IMR-90 (cell line): ENCODE results near the gene THSD7B. TPM values are rescaled to one million over a fixed set of nuclear protein-coding genes. Genes with fewer than 3 reads are reported as not detected.

Experiments
- ATAC-seq: fragments of 200-7000 bp; cut with Tn5 transposase; 2 replicates; pipeline ENCODE4 v1.9.1; 2020; ENCODE audit warnings: low read depth, mild to moderate bottlenecking, moderate library complexity
- BruUV-seq: library from RNA; stranded (reverse); fragments of 400-500 nt; replicated peaks from 2 replicates; lab custom pipeline; 2021; lab: Mats Ljungman, UMichigan
- CTCF ChIA-PET: fragments of 300-600 bp; formaldehyde crosslinking; extraction: SDS; loops from one replicate; lab custom pipeline; 2021; ENCODE audit warnings: antibody characterized with exemption; lab: Yijun Ruan, JAX
- POLR2A ChIA-PET: fragments of 300-600 bp; sonication (Branson Sonifier 250); formaldehyde crosslinking; loops from one replicate; lab custom pipeline; 2022; ENCODE audit warnings: antibody characterized with exemption; ENCODE audit not compliant: unreplicated experiment; lab: Charles Lee
- DNase-seq: peaks from one replicate; pipeline ENCODE4 v3.0.0; 2013
- H2AFZ ChIP-seq: replicated peaks from 2 replicates; pipeline ENCODE3; 2013; ENCODE audit warnings: low read length, mild to moderate bottlenecking; ENCODE audit not compliant: poor library complexity
- H2AK5ac ChIP-seq: 2 replicates; pipeline ENCODE4 v1.6.1; 2013; ENCODE audit warnings: low read depth, low read length, inconsistent platforms
- H2AK9ac ChIP-seq: replicated peaks from 2 replicates; pipeline ENCODE3; 2013; ENCODE audit warnings: mild to moderate bottlenecking, low read depth, low read length, moderate library complexity; ENCODE audit not compliant: poor library complexity
- H2BK120ac ChIP-seq: 2 replicates; pipeline ENCODE4 v1.6.1; 2013; ENCODE audit warnings: low read depth, low read length, inconsistent platforms
- H2BK15ac ChIP-seq: 3 replicates; pipeline ENCODE4 v1.6.1; 2013; ENCODE audit warnings: low read depth, low read length, inconsistent platforms
- H2BK20ac ChIP-seq: 2 replicates; pipeline ENCODE4 v1.6.1; 2013; ENCODE audit warnings: low read depth, mild to moderate bottlenecking, inconsistent platforms, low read length, moderate library complexity
- H2BK5ac ChIP-seq: 2 replicates; pipeline ENCODE4 v1.6.1; 2013; ENCODE audit warnings: mild to moderate bottlenecking, low read depth, low read length, inconsistent platforms; ENCODE audit not compliant: poor library complexity, severe bottlenecking
- H3K14ac ChIP-seq: replicated peaks from 2 replicates; pipeline ENCODE4 v1.6.1; 2013; ENCODE audit warnings: low read depth, low read length, inconsistent platforms
- H3K18ac ChIP-seq: 2 replicates; pipeline ENCODE4 v1.6.1; 2013; ENCODE audit warnings: low read depth, low read length, control low read depth
- H3K23ac ChIP-seq: 2 replicates; pipeline ENCODE4 v1.6.1; 2013; ENCODE audit warnings: low read depth, low read length, inconsistent platforms
- H3K27ac ChIP-seq: 2 replicates; pipeline ENCODE4 v1.5.1; 2013; ENCODE audit warnings: mild to moderate bottlenecking, control low read depth, low read length; ENCODE audit not compliant: insufficient read depth
- H3K27me3 ChIP-seq: 2 replicates; pipeline ENCODE4 v1.6.1; 2013; ENCODE audit warnings: low read length; ENCODE audit not compliant: control insufficient read depth, insufficient read depth
- H3K36me3 ChIP-seq: 2 replicates; pipeline ENCODE4 v1.6.1; 2013; ENCODE audit warnings: low read length, mixed read lengths; ENCODE audit not compliant: control insufficient read depth, insufficient read depth
- H3K4ac ChIP-seq: 2 replicates; pipeline ENCODE4 v1.6.1; 2013; ENCODE audit warnings: low read depth, low read length, inconsistent platforms
- H3K4me1 ChIP-seq: 2 replicates; pipeline ENCODE4 v1.6.1; 2013; ENCODE audit warnings: low read length, mixed read lengths; ENCODE audit not compliant: control insufficient read depth, insufficient read depth
- H3K4me2 ChIP-seq: 2 replicates; pipeline ENCODE4 v1.6.1; 2013; ENCODE audit warnings: low read depth, mild to moderate bottlenecking, control low read depth, low read length, moderate library complexity
- H3K4me3 ChIP-seq: 2 replicates; pipeline ENCODE4 v1.5.1; 2013; ENCODE audit warnings: low read depth, mild to moderate bottlenecking, control low read depth, low read length, moderate library complexity; ENCODE audit not compliant: insufficient read depth
- H3K56ac ChIP-seq: 2 replicates; pipeline ENCODE4 v1.6.1; 2013; ENCODE audit warnings: low read length, inconsistent platforms; ENCODE audit not compliant: insufficient read depth; ENCODE audit errors: extremely low read depth
- H3K79me1 ChIP-seq, 2 experiments: 2 replicates each; pipeline ENCODE4 v1.6.1; 2013; ENCODE audit warnings: low read length in 2 of 2, inconsistent platforms in 1 of 2, low read depth in 1 of 2
- H3K9ac ChIP-seq: 2 replicates; pipeline ENCODE4 v1.6.1; 2013; ENCODE audit warnings: low read depth, low read length, control low read depth
- H3K9me1 ChIP-seq: 2 replicates; pipeline ENCODE4 v1.6.1; 2013; ENCODE audit warnings: low read length, inconsistent platforms; ENCODE audit not compliant: insufficient read depth
- H3K9me3 ChIP-seq: 2 replicates; pipeline ENCODE4 v1.6.1; 2013; ENCODE audit warnings: low read length; ENCODE audit not compliant: control insufficient read depth, insufficient read depth
- H4K20me1 ChIP-seq: 2 replicates; pipeline ENCODE4 v1.6.1; 2013; ENCODE audit warnings: low read length, inconsistent platforms; ENCODE audit not compliant: insufficient read depth
- H4K5ac ChIP-seq: 2 replicates; pipeline ENCODE4 v1.6.1; 2013; ENCODE audit warnings: mild to moderate bottlenecking, low read depth, low read length, control low read depth
- H4K8ac ChIP-seq, 2 experiments: 2 replicates each; pipeline ENCODE4 v1.6.1; 2013; ENCODE audit warnings: low read depth in 2 of 2, low read length in 2 of 2, control low read depth in 1 of 2, inconsistent platforms in 1 of 2
- H4K91ac ChIP-seq: 2 replicates; pipeline ENCODE4 v1.6.1; 2013; ENCODE audit warnings: low read depth, low read length, inconsistent platforms; ENCODE audit not compliant: insufficient read depth
- CEBPB ChIP-seq: IDR thresholded peaks from 2 replicates; pipeline ENCODE4 v1.6.1; 2012; ENCODE audit warnings: low read depth, low read length, improper control_type of control experiment
- FOS ChIP-seq: fragments of 150-350 bp; IDR thresholded peaks from 2 replicates; pipeline ENCODE4 v1.6.1; 2016; ENCODE audit warnings: low read depth, low read length
- MAFK ChIP-seq: IDR thresholded peaks from 2 replicates; pipeline ENCODE4 v1.6.1; 2012; ENCODE audit warnings: low read depth, low read length, improper control_type of control experiment
- MXI1 ChIP-seq: IDR thresholded peaks from 2 replicates; pipeline ENCODE4 v1.6.1; 2012; ENCODE audit warnings: low read depth, mild to moderate bottlenecking, low read length, moderate library complexity, borderline replicate concordance
- POLR2A ChIP-seq: IDR thresholded peaks from 2 replicates; pipeline ENCODE4 v1.6.1; 2012; ENCODE audit warnings: mild to moderate bottlenecking, low read depth, low read length
- RCOR1 ChIP-seq: IDR thresholded peaks from 2 replicates; pipeline ENCODE4 v1.6.1; 2012; ENCODE audit warnings: mild to moderate bottlenecking, low read length, improper control_type of control experiment; ENCODE audit not compliant: insufficient replicate concordance
- SMC3 ChIP-seq: fragments of 150-350 bp; IDR thresholded peaks from 2 replicates; pipeline ENCODE4 v1.6.1; 2016; ENCODE audit warnings: low read depth, mild to moderate bottlenecking, antibody characterized with exemption, low read length, moderate library complexity
- dilution Hi-C: fragments of 300-500 bp; cut with HindIII; formaldehyde crosslinking; loops from one replicate; pipeline ENCODE4 v1.14.3; 2018; ENCODE audit warnings: low sequenced_read_pairs; ENCODE audit not compliant: unreplicated experiment
- in situ Hi-C: fragments of 300-500 bp; cut with MboI; formaldehyde crosslinking; loops from 3 replicates; pipeline ENCODE4 v1.14.3; 2019; ENCODE audit warnings: low sequenced_read_pairs, inconsistent platforms, mixed read lengths
- intact Hi-C: fragments of 100-400 bp; cut with micrococcal nuclease; formaldehyde crosslinking; loops from 2 replicates; pipeline ENCODE4 v1.10.0; 2022
- polyA plus RNA-seq, 3 experiments: library from polyadenylated mRNA; depleted of rRNA; stranded (reverse); fragments of >200 nt; gene quantifications; 2 replicates each; pipeline ENCODE4 v1.2.3, GENCODE V29; 2012; ENCODE audit warnings: low replicate concordance in 1 of 3
- total RNA-seq: library from RNA; depleted of rRNA; stranded (reverse); fragments of >200 nt; gene quantifications from 2 replicates; pipeline ENCODE4 v1.2.3, GENCODE V29; 2012

THSD7B gene
- total and polyA plus RNA-seq, 2 of the 4 experiments (the other 2 are of a cell fraction), result not detected

DNA sequence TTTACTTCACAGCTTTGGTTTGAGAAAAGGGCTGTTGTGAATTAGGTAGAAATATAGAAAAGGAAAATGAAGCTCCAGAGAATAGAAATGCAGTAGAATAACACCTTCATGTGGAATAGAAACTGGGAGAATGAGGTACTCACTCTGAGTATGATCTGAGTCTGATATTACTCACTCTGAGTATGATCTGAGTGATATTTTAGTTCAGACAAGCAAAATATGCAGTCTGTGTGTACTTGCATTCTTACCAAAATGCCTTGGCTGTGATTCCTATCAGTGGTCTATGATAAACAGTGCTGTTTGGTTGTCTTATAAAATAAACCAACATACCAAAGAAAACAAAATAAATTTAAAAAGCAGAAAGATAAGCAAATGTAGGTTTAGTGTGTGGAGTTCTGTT is 487.6 kb downstream of the THSD7B start:
- no peak overlapping the region for H3K27ac ChIP-seq
- intact Hi-C loops, result no loop called here

More for the DNA sequence above, 487.6 kb downstream of the THSD7B start:
- Histone ChIP-seq H4K8ac (no peak overlapping the region), H2AK9ac (no peak overlapping the region), H3K4me1 (no peaks in the 10 kb centered on the region), H3K4me3 (no peak overlapping the region), H3K23ac (no peak overlapping the region), H4K5ac (no peak overlapping the region), H3K4ac (no peak overlapping the region), H3K27me3 (no peaks in the 10 kb centered on the region), H2BK15ac (no peak overlapping the region), H3K9ac (no peak overlapping the region), H2AFZ (no peak overlapping the region), H3K14ac (no peak overlapping the region), H2BK120ac (no peak overlapping the region), H3K56ac (no peak overlapping the region), H3K9me1 (no peaks in the 10 kb centered on the region), H3K4me2 (no peak overlapping the region), H4K91ac (no peak overlapping the region), H3K18ac (no peak overlapping the region), H2BK5ac (no peak overlapping the region), H2AK5ac (no peak overlapping the region), H2BK20ac (no peak overlapping the region), H4K20me1 (no peaks in the 10 kb centered on the region), H3K36me3 (no peaks in the 10 kb centered on the region), H3K9me3 (peaks cover 6% of the 10 kb centered on the region), H3K79me1 (no peaks in the 10 kb centered on the region)
- dilution Hi-C loops (no loop called here), in situ Hi-C loops (no loop called here)
- ATAC-seq (no peak), DNase-seq (no peak)
- POLR2A ChIA-PET, result no interaction called here
- CTCF ChIA-PET, result no interaction called here
- TF ChIP-seq FOS (no peak), RCOR1 (no peak), MXI1 (no peak), CEBPB (no peak), MAFK (no peak), POLR2A (no peak), SMC3 (no peak)
- BruUV-seq, result no TSS peak
